Measurements from ENCODE around the gene STK26.

DNA sequence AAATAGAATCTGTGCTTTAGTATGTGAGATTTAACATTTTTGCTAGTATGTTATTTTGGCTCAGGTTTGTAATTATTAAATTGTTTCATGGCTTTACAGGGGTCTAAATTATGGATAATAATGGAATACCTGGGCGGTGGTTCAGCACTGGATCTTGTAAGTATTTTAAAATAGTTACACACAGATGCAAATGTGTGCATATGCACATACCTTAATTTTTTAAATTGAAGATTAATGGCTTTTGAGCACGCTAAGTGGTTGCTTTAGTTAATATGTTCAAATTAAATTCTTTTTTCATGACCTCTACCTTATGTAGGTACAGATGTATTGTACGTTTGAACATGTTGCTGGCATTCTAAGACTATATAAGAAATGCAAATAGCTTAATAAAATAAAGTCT is 40.2 kb downstream of the STK26 start:
- TF ChIP-seq POLR2A (IDR thresholded peaks at IDR 0.05), result no peak
- TF ChIP-seq, protein P1, sequence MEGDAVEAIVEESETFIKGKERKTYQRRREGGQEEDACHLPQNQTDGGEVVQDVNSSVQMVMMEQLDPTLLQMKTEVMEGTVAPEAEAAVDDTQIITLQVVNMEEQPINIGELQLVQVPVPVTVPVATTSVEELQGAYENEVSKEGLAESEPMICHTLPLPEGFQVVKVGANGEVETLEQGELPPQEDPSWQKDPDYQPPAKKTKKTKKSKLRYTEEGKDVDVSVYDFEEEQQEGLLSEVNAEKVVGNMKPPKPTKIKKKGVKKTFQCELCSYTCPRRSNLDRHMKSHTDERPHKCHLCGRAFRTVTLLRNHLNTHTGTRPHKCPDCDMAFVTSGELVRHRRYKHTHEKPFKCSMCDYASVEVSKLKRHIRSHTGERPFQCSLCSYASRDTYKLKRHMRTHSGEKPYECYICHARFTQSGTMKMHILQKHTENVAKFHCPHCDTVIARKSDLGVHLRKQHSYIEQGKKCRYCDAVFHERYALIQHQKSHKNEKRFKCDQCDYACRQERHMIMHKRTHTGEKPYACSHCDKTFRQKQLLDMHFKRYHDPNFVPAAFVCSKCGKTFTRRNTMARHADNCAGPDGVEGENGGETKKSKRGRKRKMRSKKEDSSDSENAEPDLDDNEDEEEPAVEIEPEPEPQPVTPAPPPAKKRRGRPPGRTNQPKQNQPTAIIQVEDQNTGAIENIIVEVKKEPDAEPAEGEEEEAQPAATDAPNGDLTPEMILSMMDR (IDR thresholded peaks at IDR 0.05), result no peak
